KMS-11 (cell line): Measurements from ENCODE around the gene PCARE.

ENCODE experiments used
- H2AFZ ChIP-seq: fragments of 200-600 bp; sonication (generic); 2 replicates; pipeline ENCODE4 v1.6.1; 2016; ENCODE audit warnings: antibody characterized with exemption, mixed run types, low read depth
- H3K27ac ChIP-seq: fragments of 200-600 bp; sonication (generic); 2 replicates; pipeline ENCODE4 v1.6.1; 2016; ENCODE audit warnings: mild to moderate bottlenecking, mixed run types
- H3K27me3 ChIP-seq: fragments of 200-600 bp; sonication (generic); 2 replicates; pipeline ENCODE4 v1.6.1; 2017; ENCODE audit warnings: mild to moderate bottlenecking, low read depth, mixed run types, moderate library complexity; ENCODE audit not compliant: insufficient read depth
- H3K36me3 ChIP-seq: fragments of 200-600 bp; sonication (generic); 2 replicates; pipeline ENCODE4 v1.6.1; 2017; ENCODE audit warnings: mild to moderate bottlenecking, mixed run types; ENCODE audit not compliant: insufficient read depth
- H3K4me1 ChIP-seq: fragments of 200-600 bp; sonication (generic); 2 replicates; pipeline ENCODE4 v1.6.1; 2016; ENCODE audit warnings: mild to moderate bottlenecking, low read depth, mixed run types; ENCODE audit not compliant: poor library complexity, severe bottlenecking
- H3K4me2 ChIP-seq: fragments of 200-600 bp; sonication (generic); 2 replicates; pipeline ENCODE4 v1.7.0; 2016; ENCODE audit warnings: mild to moderate bottlenecking, mixed run types
- H3K4me3 ChIP-seq: fragments of 200-600 bp; sonication (generic); IDR thresholded peaks from 2 replicates; pipeline ENCODE4 v1.6.1; 2017; ENCODE audit warnings: low read depth, low read length, mixed read lengths; ENCODE audit not compliant: insufficient read depth
- H3K79me2 ChIP-seq: fragments of 200-600 bp; sonication (generic); 2 replicates; pipeline ENCODE4 v1.6.1; 2016; ENCODE audit warnings: low read depth, mixed run types; ENCODE audit not compliant: insufficient read depth
- H3K9ac ChIP-seq: fragments of 200-600 bp; sonication (generic); 2 replicates; pipeline ENCODE4 v1.6.1; 2016; ENCODE audit warnings: mild to moderate bottlenecking, mixed run types
- H4K20me1 ChIP-seq: fragments of 200-600 bp; sonication (generic); 2 replicates; pipeline ENCODE4 v1.6.1; 2016; ENCODE audit warnings: mild to moderate bottlenecking, mixed run types; ENCODE audit not compliant: insufficient read depth
- CTCF ChIP-seq: fragments of 200-600 bp; sonication (generic); conservative IDR thresholded peaks from 2 replicates; pipeline ENCODE4 v1.6.1; 2017; ENCODE audit warnings: low read depth, mild to moderate bottlenecking, antibody characterized with exemption, low read length, moderate library complexity, mixed read lengths

The PCARE gene

GRCh38 chr2:29066271-29066860, 8.0 kb downstream of the PCARE start:
- no peak for TF ChIP-seq CTCF
- no peak overlapping the region for H2AFZ ChIP-seq
- no peaks in the 10 kb centered on the region for H3K36me3 ChIP-seq
- H3K9ac ChIP-seq: no peak overlapping the region
- H3K27ac ChIP-seq: no peak overlapping the region
- no peaks in the 10 kb centered on the region for H3K79me2 ChIP-seq
- H4K20me1 ChIP-seq: no peaks in the 10 kb centered on the region
- no peak overlapping the region for H3K4me2 ChIP-seq
- H3K4me1 ChIP-seq: no peaks in the 10 kb centered on the region
- no peak overlapping the region for H3K4me3 ChIP-seq
- H3K27me3 ChIP-seq: no peaks in the 10 kb centered on the region

GRCh38 chr2:29065068-29065811, 9.1 kb downstream of the PCARE start:
- H3K9ac ChIP-seq: no peak overlapping the region
- H3K4me3 ChIP-seq: no peak overlapping the region
- H3K4me2 ChIP-seq: no peak overlapping the region
- H3K27ac ChIP-seq: no peak overlapping the region
- no peak for TF ChIP-seq CTCF
- H3K4me1 ChIP-seq: no peaks in the 10 kb centered on the region
- no peaks in the 10 kb centered on the region for H3K79me2 ChIP-seq
- no peaks in the 10 kb centered on the region for H3K27me3 ChIP-seq
- no peaks in the 10 kb centered on the region for H4K20me1 ChIP-seq
- no peaks in the 10 kb centered on the region for H3K36me3 ChIP-seq
- H2AFZ ChIP-seq: no peak overlapping the region

- Histone ChIP-seq H2AFZ (no peak overlapping the region), H3K27me3 (no peaks in the 10 kb centered on the region), H3K36me3 (no peaks in the 10 kb centered on the region), H3K4me3 (no peak overlapping the region), H3K79me2 (no peaks in the 10 kb centered on the region), H4K20me1 (no peaks in the 10 kb centered on the region), H3K4me2 (no peak overlapping the region), H3K4me1 (no peaks in the 10 kb centered on the region), H3K9ac (no peak overlapping the region), H3K27ac (no peak overlapping the region)
- TF ChIP-seq CTCF: no peak
Measured at GRCh38 chr2:29064746-29065067, 9.6 kb downstream of the PCARE start.

- no peak for TF ChIP-seq CTCF
- Histone ChIP-seq H3K9ac (no peak overlapping the region), H4K20me1 (no peaks in the 10 kb centered on the region), H3K79me2 (no peaks in the 10 kb centered on the region), H2AFZ (no peak overlapping the region), H3K27ac (no peak overlapping the region), H3K4me1 (no peaks in the 10 kb centered on the region), H3K36me3 (no peaks in the 10 kb centered on the region), H3K27me3 (no peaks in the 10 kb centered on the region), H3K4me3 (no peak overlapping the region), H3K4me2 (no peak overlapping the region)
Measured at GRCh38 chr2:29064346-29064715, 10.0 kb downstream of the PCARE start.
